GM23338 (cell line): ENCODE results near the gene MRPL38. TPM values are rescaled to one million over a fixed set of nuclear protein-coding genes. Genes with fewer than 3 reads are reported as not detected.

Experiments
- polyA plus RNA-seq: library from polyadenylated mRNA; unstranded; fragments of >200 nt; fragmentation: Nextera tagmentation; extraction: Ambion mirVana; gene quantifications from 2 replicates; pipeline ENCODE4 v1.2.1, GENCODE V29; 2016
- total RNA-seq: library from RNA; depleted of rRNA; stranded (reverse); fragments of >200 nt; shearing (Covaris generic); gene quantifications from 2 replicates; pipeline ENCODE4 v1.2.3, GENCODE V29; 2014; rRNA removed

Gene MRPL38
- total and polyA plus RNA-seq, 2 experiments from 2014 or later: 63.6 to 90.0 TPM

Other genes starting within 250 kb of the MRPL38 start
- gene RECQL5, start 237.7 kb downstream of the MRPL38 start, total RNA-seq: 23.3 and 24.5 TPM in 2 replicates
- 19.9 and 20.0 TPM in 2 replicates for gene RECQL5, start 237.7 kb downstream of the MRPL38 start, polyA plus RNA-seq
- 44.9 and 60.9 TPM in 2 replicates for gene SAP30BP, start 237.5 kb downstream of the MRPL38 start, total RNA-seq
- gene SAP30BP, start 237.5 kb downstream of the MRPL38 start, polyA plus RNA-seq: 95.0 and 97.9 TPM in 2 replicates
- gene ITGB4, start 183.4 kb downstream of the MRPL38 start, total RNA-seq: 9.7 and 10.3 TPM in 2 replicates
- gene ITGB4, start 183.4 kb downstream of the MRPL38 start, polyA plus RNA-seq: 4.2 and 6.1 TPM in 2 replicates
- 30.5 TPM in 2 replicates for gene GALK1, start 139.7 kb downstream of the MRPL38 start, total RNA-seq
- 31.7 and 34.7 TPM in 2 replicates for gene GALK1, start 139.7 kb downstream of the MRPL38 start, polyA plus RNA-seq
- 65.2 and 67.0 TPM in 2 replicates for gene UNK, start 120.1 kb downstream of the MRPL38 start, total RNA-seq
- 16.6 and 21.8 TPM in 2 replicates for gene UNK, start 120.1 kb downstream of the MRPL38 start, polyA plus RNA-seq
- 3.8 and 5.9 TPM in 2 replicates for gene UNC13D, start 60.5 kb downstream of the MRPL38 start, total RNA-seq
- 10.5 and 10.8 TPM in 2 replicates for gene UNC13D, start 60.5 kb downstream of the MRPL38 start, polyA plus RNA-seq
- gene WBP2, start 49.5 kb downstream of the MRPL38 start, total RNA-seq: 34.9 and 36.2 TPM in 2 replicates
- gene WBP2, start 49.5 kb downstream of the MRPL38 start, polyA plus RNA-seq: 59.5 and 63.5 TPM in 2 replicates
- gene TRIM47, start 26.3 kb downstream of the MRPL38 start, total RNA-seq: 9.9 and 12.5 TPM in 2 replicates
- 7.2 TPM in 2 replicates for gene TRIM47, start 26.3 kb downstream of the MRPL38 start, polyA plus RNA-seq
- gene TRIM65, start 7.9 kb downstream of the MRPL38 start, total RNA-seq: 53.8 and 54.0 TPM in 2 replicates
- 13.8 and 15.0 TPM in 2 replicates for gene TRIM65, start 7.9 kb downstream of the MRPL38 start, polyA plus RNA-seq
- gene FBF1, start 36.2 kb upstream of the MRPL38 start, total RNA-seq: 11.8 and 17.4 TPM in 2 replicates
- gene FBF1, start 36.2 kb upstream of the MRPL38 start, polyA plus RNA-seq: 8.8 and 9.7 TPM in 2 replicates
- gene ACOX1, start 74.3 kb upstream of the MRPL38 start, total RNA-seq: 32.8 and 32.9 TPM in 2 replicates
- gene ACOX1, start 74.3 kb upstream of the MRPL38 start, polyA plus RNA-seq: 11.9 and 12.8 TPM in 2 replicates
- gene TEN1, start 74.4 kb upstream of the MRPL38 start, total RNA-seq: 11.3 TPM in 2 replicates
- gene TEN1, start 74.4 kb upstream of the MRPL38 start, polyA plus RNA-seq: 13.2 and 14.1 TPM in 2 replicates
- 5.9 and 10.2 TPM in 2 replicates for gene CDK3, start 96.0 kb upstream of the MRPL38 start, total RNA-seq
- gene CDK3, start 96.0 kb upstream of the MRPL38 start, polyA plus RNA-seq: 7.8 and 7.9 TPM in 2 replicates
- 0.62 and 1.3 TPM in 2 replicates for gene EVPL, start 122.4 kb upstream of the MRPL38 start, total RNA-seq
- gene EVPL, start 122.4 kb upstream of the MRPL38 start, polyA plus RNA-seq: 0.47 and 0.59 TPM in 2 replicates
- gene SRP68, start 167.6 kb upstream of the MRPL38 start, total RNA-seq: 60.3 and 62.8 TPM in 2 replicates
- gene SRP68, start 167.6 kb upstream of the MRPL38 start, polyA plus RNA-seq: 30.7 and 34.2 TPM in 2 replicates
- gene GALR2, start 169.9 kb upstream of the MRPL38 start, total RNA-seq: 0.70 and 2.2 TPM in 2 replicates
- gene GALR2, start 169.9 kb upstream of the MRPL38 start, polyA plus RNA-seq: 0.50 and 0.80 TPM in 2 replicates
- not detected in 2 replicates for gene ZACN, start 174.3 kb upstream of the MRPL38 start, total RNA-seq
- 0.47 and 0.82 TPM in 2 replicates for gene ZACN, start 174.3 kb upstream of the MRPL38 start, polyA plus RNA-seq
- 65.9 and 75.4 TPM in 2 replicates for gene EXOC7, start 198.9 kb upstream of the MRPL38 start, total RNA-seq
- 77.4 and 77.5 TPM in 2 replicates for gene EXOC7, start 198.9 kb upstream of the MRPL38 start, polyA plus RNA-seq
- gene FOXJ1, start 236.4 kb upstream of the MRPL38 start, total RNA-seq: 8.7 and 12.3 TPM in 2 replicates
- 2.3 and 2.8 TPM in 2 replicates for gene FOXJ1, start 236.4 kb upstream of the MRPL38 start, polyA plus RNA-seq